Subcutaneous adipose tissue (tissue), 4 donors: ENCODE data around the gene PACRG. TPM values are rescaled to one million over a fixed set of nuclear protein-coding genes. Genes with fewer than 3 reads are reported as not detected.

Source experiments
- CTCF ChIP-seq: fragments of 450-650 bp; IDR thresholded peaks from one replicate; pipeline ENCODE4 v1.5.1; 2016; ENCODE audit warnings: low read depth, mild to moderate bottlenecking, control low read depth, antibody characterized with exemption, moderate library complexity
- total RNA-seq, 4 donors: library from RNA; depleted of rRNA; stranded (reverse); fragments of >200 nt; gene quantifications; one replicate each; pipeline ENCODE4 v1.1.0, GENCODE V29; 2016

Gene PACRG
- total RNA-seq, 4 donors from 2014 or later = 0.34 TPM; not detected in 3

DNA sequence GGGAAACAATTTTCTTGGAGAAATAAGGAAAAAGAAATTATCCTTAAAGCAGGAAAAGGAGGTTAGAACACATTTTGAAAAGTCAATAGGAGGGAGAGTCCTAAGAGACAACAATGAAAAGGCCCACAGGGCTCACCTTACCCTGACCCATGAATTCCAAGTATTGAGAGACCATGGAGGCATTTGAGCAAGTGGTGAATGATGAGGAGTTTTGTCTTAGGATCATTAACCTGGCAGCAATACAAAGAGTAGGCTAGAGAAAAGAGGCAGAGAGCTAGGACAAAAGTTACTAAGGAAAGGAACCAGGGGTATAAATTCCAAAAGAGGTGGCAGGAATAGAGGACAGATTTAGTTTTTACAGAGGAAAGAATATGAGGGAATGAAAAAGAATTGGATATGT, 44.7 kb downstream of the PACRG start:
- TF ChIP-seq CTCF = no peak

- no peak for TF ChIP-seq CTCF
Observed at GRCh38 chr6:162773996-162774395, 46.2 kb downstream of the PACRG start.

- no peak for TF ChIP-seq CTCF
Observed at GRCh38 chr6:162777091-162777490, 49.3 kb downstream of the PACRG start.

DNA sequence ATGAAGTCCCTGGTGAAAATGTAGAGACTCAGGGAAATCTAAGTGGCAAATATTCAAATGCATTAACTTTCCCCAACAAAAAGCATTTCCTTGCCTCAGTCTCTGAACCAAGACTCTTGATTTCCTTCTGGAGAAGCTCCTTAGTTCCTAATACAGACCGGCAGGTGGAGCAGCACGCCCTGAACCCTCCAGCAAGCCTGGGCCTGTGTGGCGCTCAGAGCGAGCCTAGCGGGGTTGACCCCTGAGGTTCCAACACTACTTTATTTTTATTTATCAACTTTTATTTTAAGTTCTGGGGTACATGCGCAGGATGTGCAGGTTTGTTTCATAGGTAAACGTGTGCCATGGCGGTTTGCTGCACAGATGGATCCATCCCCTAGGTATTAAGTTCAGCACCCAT, 50.8 kb downstream of the PACRG start:
- TF ChIP-seq CTCF = no peak

- no peak for TF ChIP-seq CTCF
Observed at GRCh38 chr6:162785632-162786242, 58.0 kb downstream of the PACRG start.

DNA sequence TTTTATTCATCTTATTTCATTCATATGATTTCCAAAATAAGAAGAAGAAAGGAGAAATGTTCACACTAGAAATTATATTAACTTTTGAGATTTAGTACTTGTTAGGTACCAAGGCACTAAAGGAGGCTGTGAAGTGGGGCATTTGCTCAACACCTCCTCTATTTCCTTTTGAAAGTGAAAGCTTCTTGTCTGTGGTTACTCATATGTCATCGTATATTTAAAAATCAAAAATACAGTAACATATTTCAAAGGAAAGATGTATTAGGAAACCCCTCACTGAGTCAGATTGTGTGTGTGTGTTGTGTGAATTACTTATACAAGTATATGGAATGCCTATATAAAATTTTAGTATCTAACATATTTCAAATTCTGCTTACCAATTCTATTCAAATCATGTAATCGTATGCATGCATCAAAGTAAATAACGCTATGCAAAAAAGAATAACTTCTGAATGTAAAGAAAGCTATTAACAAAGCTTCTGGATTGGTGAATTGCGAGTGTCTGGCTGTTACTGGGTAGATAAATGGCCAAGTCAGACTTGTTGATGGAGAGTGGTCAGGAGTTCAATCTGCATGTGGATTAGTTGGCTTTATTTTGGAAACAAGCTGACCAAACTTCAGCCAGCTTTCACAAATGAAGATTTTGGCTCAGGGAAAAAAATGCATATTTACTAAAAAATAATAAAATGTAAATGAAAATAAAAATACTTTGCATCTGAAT, 70.9 kb downstream of the PACRG start:
- no peak for TF ChIP-seq CTCF

GRCh38 chr6:162814426-162814973, 86.7 kb downstream of the PACRG start:
- TF ChIP-seq CTCF = no peak
